ENCODE results near the gene SEC22A. TPM values are rescaled to one million over a fixed set of nuclear protein-coding genes. Genes with fewer than 3 reads are reported as not detected.

SEC22A gene
- total RNA-seq, 1 donor from 2014 or later, result 18.8 TPM

DNA sequence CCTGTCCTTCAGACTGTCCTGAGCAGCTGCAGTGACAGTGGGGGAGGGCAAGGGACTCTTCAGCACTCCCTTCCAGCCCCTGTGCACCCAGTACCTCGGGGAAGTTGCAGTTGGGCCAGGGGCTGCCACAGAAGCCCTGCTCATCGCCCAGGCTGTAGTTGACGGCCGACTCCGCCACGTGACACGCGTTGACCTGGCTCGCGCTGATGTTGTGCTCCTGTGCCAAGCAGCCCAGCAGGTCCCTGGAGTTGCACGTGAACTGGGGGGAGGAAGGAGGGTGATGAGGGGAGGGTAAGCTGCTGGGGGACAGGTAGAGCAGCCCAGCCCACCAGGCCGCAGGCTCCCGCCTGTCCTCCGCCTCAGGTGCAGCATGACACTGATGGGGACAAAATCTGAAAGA lies 101.2 kb downstream of the SEC22A start:
- intact Hi-C loops (cut with micrococcal nuclease), result no loop called here

DNA sequence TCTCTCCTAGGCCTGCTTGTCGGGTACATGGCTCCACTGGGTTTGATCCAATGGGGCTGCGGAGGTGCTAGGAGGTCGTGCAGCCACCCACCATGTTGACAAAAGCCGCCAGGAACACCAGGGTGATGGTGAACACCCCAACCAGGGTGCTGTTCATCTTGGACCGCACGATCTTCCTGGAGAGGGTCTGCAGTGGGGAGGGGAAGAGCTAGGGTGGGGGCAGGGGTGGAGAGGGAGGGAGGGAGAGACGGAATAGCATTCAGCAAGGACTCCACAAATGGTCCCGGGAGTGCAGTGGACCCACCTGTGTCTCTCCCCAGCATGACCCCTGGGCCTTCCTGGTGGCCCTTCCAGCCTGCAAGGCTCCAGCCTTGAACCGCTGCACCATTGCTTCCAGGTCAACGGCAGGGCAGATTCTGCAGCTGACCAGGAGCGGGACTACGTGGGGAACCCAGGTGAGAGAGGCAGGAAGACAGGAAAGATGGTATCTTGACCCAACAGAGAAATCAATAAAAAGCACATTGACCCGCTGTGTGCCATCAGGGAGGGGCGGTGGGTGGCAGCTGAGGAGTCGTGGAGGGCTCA lies 102.3 kb downstream of the SEC22A start:
- intact Hi-C loops (cut with micrococcal nuclease), result no loop called here

DNA sequence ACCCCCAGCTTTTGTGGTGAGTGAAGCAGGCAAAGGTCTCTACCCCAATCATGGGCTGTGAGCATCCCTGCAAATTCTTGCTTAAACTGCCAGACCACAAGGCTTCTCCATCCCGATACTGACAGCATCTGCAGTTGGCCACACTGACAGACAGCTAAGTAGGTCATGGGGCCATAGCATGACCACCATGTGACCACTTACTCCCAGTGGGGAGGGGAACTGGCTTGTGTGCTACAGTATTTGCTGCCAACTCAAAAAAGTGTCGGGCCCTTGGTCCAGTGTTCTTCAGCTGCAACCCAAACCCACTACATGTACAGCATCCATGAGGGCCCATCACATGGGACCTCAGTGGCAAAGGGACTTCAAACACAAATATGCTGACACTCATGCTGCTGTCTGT lies 103.4 kb downstream of the SEC22A start:
- intact Hi-C loops (cut with micrococcal nuclease), result no loop called here

DNA sequence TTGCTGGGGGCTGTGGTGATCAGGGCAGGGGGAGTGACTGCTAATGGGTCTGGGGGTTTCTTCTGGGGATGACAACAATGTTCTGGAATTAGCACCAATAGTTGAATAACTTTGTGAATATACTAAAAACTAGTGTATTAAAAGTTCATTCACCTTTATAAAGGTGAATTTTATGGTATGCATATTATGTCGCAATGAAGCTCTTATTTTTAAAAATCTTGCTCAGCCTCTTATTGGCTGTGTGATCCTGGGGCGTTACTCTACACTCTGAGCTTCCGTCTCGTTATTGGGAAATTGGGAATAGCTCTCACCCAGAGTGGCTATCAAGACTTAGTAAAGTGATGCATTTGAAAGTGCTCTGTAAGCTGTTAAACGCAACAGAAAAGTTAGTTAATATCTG lies 105.3 kb downstream of the SEC22A start:
- intact Hi-C loops (cut with micrococcal nuclease), result no loop called here

DNA sequence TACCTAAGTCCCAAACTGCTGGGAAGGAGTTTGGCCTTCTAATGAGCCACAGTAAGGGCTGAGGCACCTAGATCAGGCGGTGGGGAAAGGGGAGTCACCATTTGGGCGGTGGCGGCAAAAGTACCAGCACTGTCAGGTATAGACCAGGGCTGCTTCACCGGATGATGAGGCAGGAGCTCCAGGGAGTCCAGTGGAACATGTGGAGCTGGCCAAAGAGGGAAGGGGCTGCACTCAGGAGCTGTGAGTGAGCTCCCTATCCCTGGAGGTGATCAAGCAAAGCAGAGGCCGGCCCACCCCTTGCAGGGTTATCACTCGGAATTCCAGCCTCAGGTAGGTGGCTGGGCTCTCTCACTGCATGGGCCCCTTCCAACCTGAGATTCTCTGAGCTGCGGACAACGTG lies 108.4 kb downstream of the SEC22A start:
- intact Hi-C loops (cut with micrococcal nuclease), result no loop called here

DNA sequence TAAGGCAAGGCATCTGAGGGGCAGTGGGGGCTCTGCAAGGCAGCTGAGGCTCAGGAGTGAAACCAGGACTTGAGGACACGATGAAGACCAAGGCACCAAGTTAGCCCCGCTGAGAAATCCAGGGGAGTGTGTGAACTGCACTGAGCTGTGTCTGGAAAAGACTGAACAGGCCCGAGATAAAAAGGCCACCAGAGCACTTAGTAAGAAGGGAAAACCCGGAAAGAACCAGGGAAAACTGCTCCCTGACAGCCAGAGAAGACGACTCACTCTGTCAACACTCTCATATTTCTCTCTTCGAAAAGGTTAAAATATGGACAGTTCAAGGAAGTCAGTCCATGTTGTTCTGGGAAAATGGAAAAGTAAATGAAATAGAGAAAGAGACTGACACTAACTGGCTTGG lies 109.0 kb downstream of the SEC22A start:
- intact Hi-C loops (cut with micrococcal nuclease), result no loop called here

DNA sequence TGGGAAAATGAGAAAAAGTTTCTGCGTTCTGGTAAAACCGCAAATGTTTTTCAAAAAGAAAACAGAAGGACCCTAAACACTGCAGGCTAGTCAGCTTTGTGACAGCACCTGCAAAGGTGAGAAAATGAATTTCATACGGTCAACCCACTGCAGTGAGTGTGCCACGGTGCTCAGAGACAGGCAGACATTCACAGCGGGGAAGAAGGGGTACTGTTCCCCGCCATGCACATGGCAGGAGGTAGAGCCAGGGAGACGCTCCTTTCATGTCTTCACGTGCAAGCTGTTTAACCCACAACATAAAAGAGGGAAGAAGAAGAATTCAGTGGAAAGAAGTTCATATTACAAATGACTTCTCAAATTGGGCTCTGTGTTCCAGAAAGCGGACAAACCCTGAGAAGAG lies 109.5 kb downstream of the SEC22A start:
- intact Hi-C loops (cut with micrococcal nuclease), result no loop called here

DNA sequence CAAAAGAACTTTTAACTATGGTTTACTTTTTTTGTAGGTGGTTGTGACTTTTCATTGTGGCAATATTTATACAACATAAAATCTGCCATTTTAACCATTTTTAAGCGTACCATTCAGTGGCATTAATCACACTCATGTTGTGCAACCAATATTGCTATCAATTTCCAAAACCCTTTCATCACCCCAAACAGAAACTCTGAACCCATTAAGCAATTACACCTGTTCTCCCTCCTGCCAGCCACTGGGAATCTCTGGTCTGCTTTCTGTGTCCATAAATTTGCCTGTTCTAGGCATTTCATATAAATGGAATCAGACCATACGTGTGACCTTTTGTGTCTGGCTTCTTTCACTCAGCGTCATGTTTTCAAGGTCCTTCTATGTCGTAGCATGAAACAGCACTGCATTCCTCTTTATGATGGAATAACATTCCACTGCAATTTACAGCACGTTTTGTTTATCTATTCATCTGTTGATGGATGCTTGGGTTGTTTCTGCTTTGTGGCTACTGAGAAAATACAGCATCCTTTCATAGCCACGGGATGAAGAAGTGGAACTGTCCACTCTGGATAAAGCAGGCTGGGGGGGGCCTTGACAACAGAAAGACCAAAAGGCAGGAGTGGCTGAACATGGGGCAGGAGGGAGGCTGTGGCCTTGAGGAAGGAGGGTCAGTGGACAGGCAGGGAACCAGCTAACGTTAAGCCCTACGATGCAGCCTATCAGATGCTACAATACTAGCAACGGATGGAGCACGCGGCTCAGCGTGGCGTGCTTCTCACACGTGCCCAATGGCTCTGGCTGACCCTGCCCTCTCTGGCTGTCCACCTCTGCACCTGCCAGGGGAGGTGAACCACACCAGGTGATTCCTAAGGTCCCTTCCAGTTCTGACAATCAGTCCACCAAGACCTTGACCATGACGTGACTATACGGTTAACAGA lies 110.9 kb downstream of the SEC22A start:
- intact Hi-C loops (cut with micrococcal nuclease), result no loop called here

DNA sequence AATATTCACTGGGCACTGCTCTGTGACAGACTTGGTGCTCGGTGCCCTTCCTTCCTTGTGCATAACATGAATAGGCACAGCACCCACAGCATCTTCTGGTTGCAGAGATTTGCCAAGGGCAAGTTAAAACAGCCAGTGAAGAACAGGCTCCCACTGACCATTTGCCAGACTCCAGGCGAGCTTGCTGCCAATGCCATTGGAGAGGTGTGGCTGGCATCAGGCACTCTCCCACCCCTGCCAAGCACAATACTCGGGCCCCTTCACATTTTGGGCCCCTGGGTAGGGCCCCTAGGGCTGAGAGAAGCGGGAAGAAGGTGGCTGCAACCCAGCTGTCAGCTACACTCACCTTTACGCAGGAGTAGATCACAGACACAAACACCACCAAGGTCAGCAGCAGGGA lies 112.1 kb downstream of the SEC22A start:
- intact Hi-C loops (cut with micrococcal nuclease), result no loop called here

DNA sequence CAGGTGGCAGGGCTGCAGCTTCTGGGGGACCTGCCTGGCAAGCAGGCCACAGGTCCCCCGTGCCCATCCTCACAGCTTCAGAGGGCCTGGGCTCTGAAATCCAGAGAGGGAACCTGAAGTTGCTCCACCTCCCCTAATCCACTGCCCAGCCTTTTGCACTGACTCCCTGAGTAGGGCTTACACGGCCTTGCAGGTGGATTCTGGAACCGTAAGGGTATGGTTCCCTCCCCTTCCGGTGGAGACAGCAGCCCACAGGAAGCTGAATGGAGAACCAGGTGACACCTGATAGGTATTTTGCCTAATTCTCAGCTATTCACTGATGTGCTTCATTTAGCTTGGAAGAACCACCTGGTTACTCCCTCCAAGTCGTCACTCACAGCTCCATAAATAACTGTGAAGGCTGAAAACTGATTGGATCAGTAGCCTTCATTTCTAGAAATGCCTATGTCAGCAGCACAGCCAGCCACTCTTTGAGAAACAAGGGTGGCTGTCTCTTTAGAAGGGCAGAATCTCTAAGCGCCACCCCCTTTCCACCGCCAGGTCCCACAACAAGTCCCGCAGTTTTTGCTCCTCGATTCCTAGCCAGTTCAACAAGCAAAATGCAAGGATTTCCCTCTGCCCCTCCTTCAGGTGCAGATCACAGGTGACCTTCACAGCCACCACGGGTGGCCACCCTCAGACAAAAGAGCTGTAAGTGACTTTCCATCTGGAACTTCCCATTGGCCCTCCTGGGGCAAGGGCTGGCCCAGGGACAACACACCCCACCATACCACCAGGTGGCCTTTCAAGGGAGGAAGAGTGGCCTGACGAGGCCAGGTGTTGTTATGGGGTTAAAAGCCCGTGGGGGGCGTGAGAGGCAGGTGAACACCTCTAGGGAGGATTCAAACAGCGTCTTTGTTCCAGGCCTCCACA lies 112.9 kb downstream of the SEC22A start:
- intact Hi-C loops (cut with micrococcal nuclease), result no loop called here

DNA sequence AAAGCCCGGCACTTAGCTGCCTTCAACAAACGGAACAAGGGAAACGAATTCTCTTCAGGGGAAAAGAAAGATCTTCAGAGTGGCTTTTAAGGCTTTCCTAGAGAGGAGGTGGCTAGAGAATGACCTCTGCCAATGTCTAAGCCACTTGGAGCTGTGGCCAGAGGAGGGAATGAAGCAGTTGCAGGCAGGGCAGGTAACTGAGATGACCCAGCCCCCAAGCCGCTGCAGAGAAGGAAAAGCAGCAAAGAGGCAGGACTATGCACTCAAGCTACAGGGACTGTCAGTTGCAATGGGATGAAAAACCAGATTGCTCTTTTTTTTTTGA lies 113.5 kb downstream of the SEC22A start:
- intact Hi-C loops (cut with micrococcal nuclease), result no loop called here

DNA sequence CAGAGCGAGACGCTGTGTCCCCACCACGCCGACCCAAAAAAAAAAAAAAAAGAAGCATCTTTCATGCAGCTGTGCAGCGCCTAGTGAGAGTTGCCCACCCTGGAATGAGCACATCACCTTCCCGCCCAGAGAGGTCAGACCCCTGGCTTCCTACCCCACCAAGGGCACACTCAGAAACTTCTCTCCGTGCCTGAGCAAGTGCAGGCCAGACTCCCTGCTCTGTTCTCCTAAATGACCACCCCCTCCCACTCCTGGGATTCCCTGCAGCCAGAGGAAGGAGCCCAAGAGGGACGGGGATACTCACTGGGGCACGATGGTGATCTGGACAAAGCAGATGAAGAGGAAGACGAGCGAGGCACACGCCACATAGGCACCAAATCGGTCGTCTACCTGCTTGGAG lies 116.0 kb downstream of the SEC22A start:
- intact Hi-C loops (cut with micrococcal nuclease), result no loop called here

DNA sequence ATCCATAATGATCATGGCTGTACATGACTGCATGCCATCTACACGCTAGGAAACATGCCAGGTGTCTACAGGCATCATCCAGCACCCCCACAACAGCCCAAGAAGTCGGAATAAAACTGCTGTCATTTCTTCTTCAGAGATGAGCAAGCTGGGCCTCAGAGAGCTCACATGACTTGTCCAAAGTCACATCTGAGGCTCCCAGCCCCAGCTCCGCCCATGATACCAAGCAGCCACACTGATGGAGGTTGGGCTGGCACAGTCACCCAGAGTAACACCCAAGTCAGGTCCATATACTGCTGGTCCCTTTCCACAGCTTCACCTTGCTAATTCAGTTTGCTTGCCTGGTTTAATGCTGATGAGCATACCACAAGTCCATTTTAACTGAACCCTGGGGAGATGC lies 116.6 kb downstream of the SEC22A start:
- intact Hi-C loops (cut with micrococcal nuclease), result no loop called here

DNA sequence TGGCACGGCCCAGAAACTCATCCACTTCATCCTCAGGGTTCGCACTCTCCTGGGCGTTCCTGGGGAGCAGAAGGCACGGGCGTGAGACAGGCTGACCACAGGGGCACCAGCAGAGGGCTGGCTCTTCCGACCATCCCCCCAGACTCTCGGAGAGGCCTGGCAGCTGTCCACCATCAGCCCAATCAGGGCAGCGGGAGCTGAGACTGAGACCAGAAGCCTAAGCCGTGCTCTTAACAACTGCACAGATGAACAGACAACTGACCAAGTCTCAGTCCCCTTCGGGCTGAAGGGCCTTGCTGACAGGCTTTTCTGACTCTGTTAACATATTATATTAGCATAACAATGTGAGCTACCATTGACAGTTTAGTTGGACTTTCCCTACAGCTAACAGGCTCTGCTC lies 118.0 kb downstream of the SEC22A start:
- intact Hi-C loops (cut with micrococcal nuclease), result no loop called here

DNA sequence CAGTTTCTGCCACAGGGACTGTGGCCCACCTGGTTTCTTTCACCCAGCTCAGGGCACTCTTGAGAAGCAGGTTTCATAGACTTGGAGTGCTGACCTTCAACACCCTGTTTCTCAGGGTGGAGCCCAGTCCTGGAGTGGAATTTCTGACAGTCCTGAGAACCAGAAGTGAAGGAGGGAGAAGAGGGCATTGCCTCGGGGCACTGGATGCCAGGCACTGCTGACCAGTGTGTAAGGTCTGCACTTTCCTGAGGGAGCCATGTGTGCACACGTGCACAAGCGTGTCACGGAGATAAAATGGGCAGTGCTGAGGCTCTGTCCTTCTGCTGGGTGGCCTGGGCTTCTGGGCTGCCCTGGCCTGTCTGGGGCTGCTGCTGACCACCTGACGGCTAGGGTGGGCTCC lies 118.5 kb downstream of the SEC22A start:
- intact Hi-C loops (cut with micrococcal nuclease), result no loop called here

DNA sequence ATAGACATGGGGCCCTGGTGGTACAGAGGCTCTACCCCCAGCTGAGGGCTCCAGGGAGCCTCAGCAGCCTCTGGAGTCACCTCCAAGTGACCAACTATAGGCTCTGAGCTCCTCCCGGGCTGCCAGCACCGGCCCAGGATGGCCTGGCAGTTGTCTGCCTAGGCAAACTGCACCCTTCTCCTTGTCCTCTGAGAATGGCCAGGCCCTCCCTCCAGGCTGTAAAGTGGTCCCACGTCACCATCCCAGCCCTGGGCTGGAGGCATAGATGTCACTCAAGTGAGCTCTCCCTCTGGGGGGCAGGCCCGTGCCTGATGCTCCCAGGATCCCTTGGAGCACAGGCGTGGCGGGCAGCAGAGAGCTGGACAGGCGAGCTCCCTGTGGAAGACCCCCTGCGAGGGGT lies 120.1 kb downstream of the SEC22A start:
- intact Hi-C loops (cut with micrococcal nuclease), result no loop called here

DNA sequence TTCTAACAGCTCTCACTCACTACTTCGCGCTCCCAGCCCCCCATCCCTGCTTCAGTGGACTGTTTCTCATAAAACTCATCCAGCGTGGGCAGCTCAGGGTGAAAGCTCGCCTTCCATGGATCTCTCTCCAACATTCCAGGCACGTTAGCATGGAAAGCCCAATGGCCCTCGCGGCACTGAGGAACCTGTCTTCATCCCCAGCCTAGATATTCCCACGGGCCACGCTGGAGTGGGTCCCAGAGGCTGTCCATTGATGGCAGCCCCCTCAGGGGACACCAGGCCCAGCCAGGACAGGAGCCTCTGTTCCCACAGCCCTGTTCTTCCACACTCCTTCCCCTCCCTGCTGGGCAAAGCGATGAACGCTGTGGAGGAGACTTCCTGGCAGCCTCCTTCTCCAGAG lies 121.1 kb downstream of the SEC22A start:
- intact Hi-C loops (cut with micrococcal nuclease), result no loop called here

Other genes starting within 250 kb of the SEC22A start
- gene SEMA5B, start 174.2 kb upstream of the SEC22A start, total RNA-seq, result not detected in 2 replicates
- gene PDIA5, start 134.9 kb upstream of the SEC22A start, total RNA-seq, result 23.4 and 24.9 TPM in 2 replicates
- not detected in 2 replicates for gene ADCY5, start 247.1 kb downstream of the SEC22A start, total RNA-seq